Omental fat pad (tissue), 4 donors: ENCODE measurements around the gene IFT122. TPM values are rescaled to one million over a fixed set of nuclear protein-coding genes. Genes with fewer than 3 reads are reported as not detected.
"Not testable (repeated sequence)": the region's sequence is repeated elsewhere in the genome, so short reads cannot be mapped to it uniquely, and the experiment has no call there.

Experiments
- ATAC-seq: fragments of 150-250 bp; one replicate; pipeline ENCODE4 v1.9.1; 2016; ENCODE audit warnings: mild to moderate bottlenecking, moderate library complexity; ENCODE audit not compliant: low FRiP score
- DNase-seq: peaks from one replicate; pipeline ENCODE4 v3.0.0-alpha.2; 2019; ENCODE audit warnings: low spot score
- total RNA-seq, 4 donors: library from RNA; depleted of rRNA; stranded (reverse); fragments of >200 nt; gene quantifications; one replicate each; pipeline ENCODE4 v1.1.0, GENCODE V29; 2016
- TF ChIP-seq, protein P1 (sequence below), 3 donors: fragments of 450-650 bp; IDR thresholded peaks; one replicate each; pipeline ENCODE4 v1.5.1; 2016 to 2017; ENCODE audit warnings: antibody characterized with exemption in 3 of 3, mild to moderate bottlenecking in 3 of 3, moderate library complexity in 2 of 3

Gene IFT122
- total RNA-seq, 4 donors from 2014 or later, result 19.6 to 62.9 (median 28.2) TPM

GRCh38 chr3:129507181-129507831, 67.3 kb downstream of the IFT122 start:
- TF ChIP-seq, protein P1, sequence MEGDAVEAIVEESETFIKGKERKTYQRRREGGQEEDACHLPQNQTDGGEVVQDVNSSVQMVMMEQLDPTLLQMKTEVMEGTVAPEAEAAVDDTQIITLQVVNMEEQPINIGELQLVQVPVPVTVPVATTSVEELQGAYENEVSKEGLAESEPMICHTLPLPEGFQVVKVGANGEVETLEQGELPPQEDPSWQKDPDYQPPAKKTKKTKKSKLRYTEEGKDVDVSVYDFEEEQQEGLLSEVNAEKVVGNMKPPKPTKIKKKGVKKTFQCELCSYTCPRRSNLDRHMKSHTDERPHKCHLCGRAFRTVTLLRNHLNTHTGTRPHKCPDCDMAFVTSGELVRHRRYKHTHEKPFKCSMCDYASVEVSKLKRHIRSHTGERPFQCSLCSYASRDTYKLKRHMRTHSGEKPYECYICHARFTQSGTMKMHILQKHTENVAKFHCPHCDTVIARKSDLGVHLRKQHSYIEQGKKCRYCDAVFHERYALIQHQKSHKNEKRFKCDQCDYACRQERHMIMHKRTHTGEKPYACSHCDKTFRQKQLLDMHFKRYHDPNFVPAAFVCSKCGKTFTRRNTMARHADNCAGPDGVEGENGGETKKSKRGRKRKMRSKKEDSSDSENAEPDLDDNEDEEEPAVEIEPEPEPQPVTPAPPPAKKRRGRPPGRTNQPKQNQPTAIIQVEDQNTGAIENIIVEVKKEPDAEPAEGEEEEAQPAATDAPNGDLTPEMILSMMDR (IDR thresholded peaks at IDR 0.05), result no peak
- no peak for DNase-seq

GRCh38 chr3:129512595-129512994, 72.6 kb downstream of the IFT122 start:
- DNase-seq, result no peak
- TF ChIP-seq, protein P1 (IDR thresholded peaks at IDR 0.05), result no peak
- no peak for ATAC-seq

More at GRCh38 chr3:129507181-129507831, 67.3 kb downstream of the IFT122 start:
- no peak for ATAC-seq

DNA sequence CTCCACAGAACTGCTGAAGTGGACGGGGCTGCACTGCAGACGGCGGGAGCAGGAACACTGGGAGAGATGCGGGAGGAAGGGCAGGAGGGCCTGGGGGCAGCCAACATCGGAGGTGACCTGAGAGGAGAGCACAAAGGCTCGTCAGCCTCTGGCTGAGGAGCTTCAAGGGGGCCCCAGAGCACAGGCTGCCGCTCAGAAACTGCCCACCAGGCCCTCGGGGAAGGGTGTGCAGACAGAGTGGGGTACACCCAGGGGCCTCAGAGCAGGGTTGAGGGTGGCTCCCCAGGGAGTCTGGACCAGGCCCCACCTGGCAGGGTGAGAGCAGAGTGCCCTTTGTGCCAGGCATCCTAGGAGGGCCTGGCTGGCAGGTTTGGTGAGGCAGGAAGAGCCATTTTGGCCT, 73.7 kb downstream of the IFT122 start:
- DNase-seq (no peak), ATAC-seq (no peak)
- TF ChIP-seq, protein P1 (IDR thresholded peaks at IDR 0.05), result no peak

DNA sequence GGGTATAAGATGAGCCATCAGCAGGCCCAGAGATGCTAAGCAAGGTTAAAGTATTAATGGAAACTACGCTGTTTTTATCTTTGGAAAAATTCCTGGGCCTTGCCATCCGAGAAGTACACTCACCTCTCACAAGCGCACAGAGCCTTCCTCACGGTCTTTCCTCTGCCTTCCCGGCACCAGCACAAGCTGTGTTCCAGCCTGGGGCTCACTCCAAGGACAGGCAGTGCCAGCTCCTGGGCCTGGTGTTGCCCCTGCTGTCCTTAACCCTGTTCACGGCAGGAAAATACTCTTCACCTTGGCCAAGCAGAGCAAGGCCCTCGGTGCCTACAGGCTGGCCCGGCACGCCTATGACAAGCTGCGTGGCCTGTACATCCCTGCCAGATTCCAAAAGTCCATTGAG, 74.1 kb downstream of the IFT122 start:
- ATAC-seq (no peak), DNase-seq (no peak)
- TF ChIP-seq, protein P1 (IDR thresholded peaks at IDR 0.05), result no peak

- DNase-seq (no peak), ATAC-seq (no peak)
- TF ChIP-seq, protein P1 (IDR thresholded peaks at IDR 0.05), result no peak
Observed at GRCh38 chr3:129514563-129514962, 74.5 kb downstream of the IFT122 start.

DNA sequence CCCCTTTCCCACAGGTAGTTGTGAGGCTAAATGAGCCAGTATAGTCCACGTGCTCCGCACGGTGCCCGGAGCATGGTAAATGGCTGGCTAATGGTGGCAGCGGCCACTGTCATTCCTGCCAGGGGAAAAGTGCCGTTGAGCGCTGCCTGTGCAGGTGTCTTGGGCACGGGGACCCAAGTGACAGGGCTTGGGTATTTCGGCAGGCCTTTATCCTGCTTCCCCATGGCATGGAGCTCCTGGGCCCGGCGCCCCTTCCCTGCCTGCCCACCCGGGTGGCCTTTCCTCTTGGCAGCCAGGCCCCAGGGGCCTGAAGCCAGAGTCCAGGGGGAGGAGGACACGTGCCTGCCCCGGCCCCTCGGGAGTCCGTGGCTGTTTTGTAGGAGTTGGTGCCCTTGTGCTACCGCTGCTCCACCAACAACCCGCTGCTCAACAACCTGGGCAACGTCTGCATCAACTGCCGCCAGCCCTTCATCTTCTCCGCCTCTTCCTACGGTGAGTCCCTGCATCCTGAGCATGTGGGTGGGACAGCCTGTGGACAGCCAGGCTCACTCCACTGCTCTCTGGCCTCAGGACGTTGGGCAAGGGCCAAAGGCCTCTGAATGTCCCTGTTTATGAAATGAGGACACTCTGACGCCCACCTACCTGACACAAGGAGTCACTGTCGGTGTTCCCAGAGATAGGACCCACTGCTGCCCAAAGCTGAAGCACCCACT, 75.2 kb downstream of the IFT122 start:
- ATAC-seq, DNase-seq: not testable (repeated sequence)

GRCh38 chr3:129515821-129516432, 75.9 kb downstream of the IFT122 start:
- not testable (repeated sequence) for ATAC-seq, DNase-seq

DNA sequence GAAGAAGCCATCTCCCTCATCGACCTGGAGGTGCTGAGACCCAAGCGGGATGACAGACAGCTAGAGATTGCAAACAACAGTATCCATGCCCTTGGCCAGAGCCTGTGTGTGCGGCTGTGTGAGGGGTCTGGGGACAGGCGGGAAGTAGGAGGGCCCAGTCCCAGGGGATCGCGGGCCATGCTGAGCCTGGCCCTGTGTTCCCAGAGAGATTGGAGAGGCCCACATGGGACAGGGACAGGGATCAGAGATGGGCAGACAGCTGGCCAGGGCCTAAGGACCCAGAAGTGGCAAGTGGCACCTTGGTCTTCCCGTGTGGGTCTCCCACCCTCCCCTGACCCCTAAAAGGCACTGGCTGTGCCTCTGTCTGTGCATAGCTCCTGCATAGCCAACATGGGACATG, 77.5 kb downstream of the IFT122 start:
- no peak for ATAC-seq
- TF ChIP-seq, protein P1 (IDR thresholded peaks at IDR 0.05), result no peak
- no peak for DNase-seq
